VCaP (cell line): Measurements from ENCODE around the gene REG3G.

ENCODE experiments used
- H3K27ac ChIP-seq: fragments of 450-650 bp; 2 replicates; pipeline ENCODE4 v1.5.1; 2017
- CTCF ChIP-seq: fragments of 450-650 bp; conservative IDR thresholded peaks from 2 replicates; pipeline ENCODE4 v1.5.1; 2017; ENCODE audit warnings: mild to moderate bottlenecking, moderate library complexity

The REG3G gene

GRCh38 chr2:78999406-78999805 lies 26.1 kb upstream of the REG3G start:
- TF ChIP-seq CTCF: peak; percentile 71

DNA sequence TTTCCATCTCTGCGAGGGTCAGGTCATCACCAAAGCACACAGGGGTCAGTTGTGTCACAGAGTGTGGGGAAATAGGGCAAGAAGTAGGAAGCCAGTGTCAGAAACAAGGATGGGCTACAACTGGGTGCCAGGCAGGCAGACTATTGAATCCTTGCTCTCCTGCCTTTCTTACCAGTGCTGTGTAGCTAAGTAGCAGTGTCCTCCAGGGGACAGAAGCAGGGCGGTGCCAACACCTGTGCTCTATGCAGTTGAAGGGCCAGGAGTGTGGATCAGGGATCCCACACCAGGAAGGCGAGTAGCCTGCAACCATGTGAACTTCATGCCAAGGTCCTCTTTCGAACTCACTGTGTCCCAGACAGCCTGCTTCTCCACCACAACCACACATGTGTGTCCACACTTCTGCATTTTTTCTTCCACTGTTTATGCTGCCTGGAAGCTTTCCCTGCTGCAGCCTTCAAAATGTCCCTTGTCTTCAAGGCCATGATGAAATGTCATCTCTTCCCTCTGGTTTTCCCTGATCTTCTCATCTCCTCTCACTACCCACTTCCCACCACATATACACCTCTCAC lies 25.4 kb upstream of the REG3G start:
- no peak for TF ChIP-seq CTCF
- no peak overlapping the region for H3K27ac ChIP-seq

More at GRCh38 chr2:78999406-78999805, 26.1 kb upstream of the REG3G start:
- H3K27ac ChIP-seq: no peak overlapping the region

DNA sequence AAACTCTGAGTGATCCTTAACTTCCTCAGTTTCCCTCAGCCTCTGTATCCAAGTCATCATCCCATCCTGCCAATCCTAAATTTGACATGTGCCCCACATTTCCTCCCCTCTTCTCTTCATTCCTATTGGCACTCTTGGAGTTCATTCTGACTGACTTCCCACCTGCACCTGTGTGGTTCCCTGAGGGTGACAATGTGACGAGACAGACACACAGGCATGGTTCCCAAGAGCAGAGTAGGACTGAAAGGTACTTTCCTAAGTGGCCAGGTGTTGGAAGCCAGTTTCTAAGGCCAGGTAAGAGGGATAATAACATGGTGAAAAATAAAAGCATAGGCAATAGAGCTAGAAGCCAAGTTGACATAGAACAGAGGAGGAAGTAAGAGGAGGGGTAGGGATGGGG lies 24.2 kb upstream of the REG3G start:
- no peak overlapping the region for H3K27ac ChIP-seq
- TF ChIP-seq CTCF: no peak

DNA sequence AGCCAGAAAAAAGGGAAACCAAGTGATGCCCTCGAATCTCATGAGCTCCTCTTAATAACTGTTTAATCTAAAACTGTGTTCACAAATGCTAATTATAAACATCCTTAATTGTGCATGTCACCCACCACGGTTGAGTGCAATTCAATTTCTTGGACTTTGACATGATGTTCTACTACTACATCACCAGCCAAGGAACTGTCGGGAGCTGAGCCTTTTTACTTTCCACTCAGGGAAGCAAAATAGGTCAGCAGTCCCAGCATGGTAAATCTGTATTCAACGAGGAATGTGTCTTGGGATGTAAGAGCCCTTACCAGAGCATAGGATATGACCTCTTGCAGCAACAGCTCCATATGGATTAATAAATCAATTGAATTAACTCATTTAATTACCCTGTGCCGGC lies 20.8 kb upstream of the REG3G start:
- no peak for TF ChIP-seq CTCF
- H3K27ac ChIP-seq: no peak overlapping the region

- no peak for TF ChIP-seq CTCF
- no peak overlapping the region for H3K27ac ChIP-seq
Measured at GRCh38 chr2:79005216-79005615, 20.3 kb upstream of the REG3G start.

DNA sequence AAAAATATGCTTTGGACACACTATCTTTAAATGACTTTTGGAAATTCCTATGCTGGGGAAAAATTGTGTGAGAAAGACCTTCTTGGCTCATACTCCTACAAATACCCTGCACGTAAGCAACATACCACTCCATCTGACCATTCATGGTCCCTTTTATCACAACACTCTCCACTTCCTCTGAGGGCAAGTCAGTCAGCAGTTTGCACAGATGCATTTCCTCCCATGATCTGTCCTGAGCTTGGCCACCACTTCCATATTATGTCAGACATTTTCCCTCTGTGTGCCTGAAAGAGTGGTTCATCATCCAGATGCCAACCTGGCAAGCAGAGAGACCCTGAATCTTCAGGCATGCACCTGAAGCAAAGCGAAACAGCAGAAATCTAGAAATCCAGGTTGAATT lies 16.1 kb upstream of the REG3G start:
- H3K27ac ChIP-seq: no peak overlapping the region
- TF ChIP-seq CTCF: no peak

DNA sequence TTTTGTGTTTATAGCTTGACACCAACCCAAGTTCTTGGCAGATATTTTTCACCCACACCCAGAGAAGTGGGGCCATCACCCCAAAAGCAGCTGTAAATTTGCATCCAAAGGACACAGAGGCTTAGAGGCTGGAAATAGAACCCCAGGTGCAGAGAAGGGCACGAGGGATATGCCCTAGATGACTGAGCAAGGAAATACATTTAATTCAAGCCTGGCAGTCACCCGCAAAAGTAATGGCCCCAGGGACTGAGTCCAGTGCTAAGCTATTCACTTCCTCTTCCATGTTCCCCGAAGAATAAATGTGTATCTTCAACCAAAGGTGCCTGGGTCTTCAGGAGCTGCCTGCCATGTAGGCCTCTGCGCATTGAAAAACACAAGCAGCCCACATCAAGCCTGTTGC lies 14.0 kb upstream of the REG3G start:
- no peak overlapping the region for H3K27ac ChIP-seq
- TF ChIP-seq CTCF: no peak

DNA sequence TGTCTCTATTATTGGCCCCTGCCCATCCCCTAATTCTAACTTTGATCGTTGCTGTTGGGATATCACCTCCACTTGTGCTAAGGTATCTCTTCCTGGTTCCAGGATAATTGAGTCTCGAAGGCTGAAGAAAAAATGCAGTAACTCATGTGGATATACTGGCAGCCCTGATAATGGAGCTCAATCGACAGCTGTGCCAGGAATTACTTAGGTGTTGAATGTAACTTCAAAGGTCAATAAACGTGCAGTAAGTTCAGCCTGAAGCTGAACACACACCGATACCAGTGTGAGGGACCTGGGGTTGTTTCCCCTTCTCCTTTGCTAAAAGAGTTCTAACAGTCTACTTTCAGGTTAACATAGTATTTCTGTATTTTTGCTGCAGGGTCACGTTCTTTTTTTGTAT lies 11.9 kb upstream of the REG3G start:
- no peak for TF ChIP-seq CTCF
- no peak overlapping the region for H3K27ac ChIP-seq
